ENCODE data around the gene UBL4B.

The UBL4B gene

DNA sequence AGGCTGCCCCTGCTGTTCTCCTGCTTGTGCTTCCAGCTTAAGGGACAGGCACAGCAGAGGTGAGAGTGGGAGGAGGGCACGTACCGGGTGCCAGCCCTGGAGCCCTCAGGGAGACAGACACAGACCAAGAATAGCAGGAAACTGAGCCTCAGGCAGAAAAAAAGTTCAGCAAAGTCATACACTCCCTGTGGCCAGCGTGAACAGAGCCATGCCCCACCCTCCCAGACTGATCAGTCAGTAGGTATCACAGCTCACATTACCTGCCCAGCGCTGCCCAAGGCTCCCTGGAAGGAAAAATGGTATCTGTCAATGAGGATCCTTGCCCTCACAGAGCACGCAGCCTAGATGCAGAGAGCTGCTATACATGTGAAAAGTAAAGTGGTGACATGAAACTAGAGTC, 1.3 kb downstream of the UBL4B start:
- no peak for DNase-seq (ENCODE audit: low spot score)

DNA sequence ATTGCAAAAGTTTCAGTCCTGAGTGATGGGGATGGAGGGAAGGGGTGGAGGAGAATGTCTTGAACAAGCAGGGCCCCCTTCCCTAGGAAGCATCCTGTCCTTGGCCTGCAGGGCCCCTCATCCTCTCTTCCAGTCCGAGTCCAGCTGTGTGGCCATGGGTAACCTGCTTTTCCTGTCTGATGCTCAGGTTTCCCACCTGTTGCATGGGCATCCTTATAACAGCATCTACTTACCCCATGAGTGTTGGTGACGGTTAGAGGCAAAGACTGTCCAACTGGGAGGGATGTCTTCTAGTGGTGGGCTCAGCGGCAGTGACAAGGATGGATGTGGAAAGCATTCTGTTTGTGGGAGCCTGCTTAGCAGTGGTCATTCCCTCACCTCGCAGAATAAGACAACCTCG, 1.9 kb downstream of the UBL4B start:
- DNase-seq (ENCODE audit: low spot score), result no peak

DNA sequence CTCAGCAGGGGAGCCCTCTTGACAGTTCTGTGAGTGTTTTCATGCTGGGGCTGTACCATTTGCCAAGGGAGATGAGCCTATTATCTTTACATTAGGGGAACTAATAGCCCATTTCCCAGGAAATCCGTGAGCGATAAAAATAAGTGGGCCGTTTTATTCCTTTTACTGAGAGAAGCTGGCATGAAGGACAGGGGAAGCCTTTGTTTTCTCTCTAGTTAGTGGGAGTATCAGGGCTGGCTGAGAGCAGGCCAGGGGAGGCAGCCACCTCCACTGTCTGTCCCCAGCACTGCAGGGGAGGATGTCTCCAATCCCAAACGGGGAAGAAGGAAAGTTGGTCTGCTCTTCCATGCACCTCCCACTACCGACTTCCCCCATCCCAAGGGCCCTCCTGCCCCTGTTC, 2.5 kb downstream of the UBL4B start:
- no peak for DNase-seq (ENCODE audit: low spot score)

DNA sequence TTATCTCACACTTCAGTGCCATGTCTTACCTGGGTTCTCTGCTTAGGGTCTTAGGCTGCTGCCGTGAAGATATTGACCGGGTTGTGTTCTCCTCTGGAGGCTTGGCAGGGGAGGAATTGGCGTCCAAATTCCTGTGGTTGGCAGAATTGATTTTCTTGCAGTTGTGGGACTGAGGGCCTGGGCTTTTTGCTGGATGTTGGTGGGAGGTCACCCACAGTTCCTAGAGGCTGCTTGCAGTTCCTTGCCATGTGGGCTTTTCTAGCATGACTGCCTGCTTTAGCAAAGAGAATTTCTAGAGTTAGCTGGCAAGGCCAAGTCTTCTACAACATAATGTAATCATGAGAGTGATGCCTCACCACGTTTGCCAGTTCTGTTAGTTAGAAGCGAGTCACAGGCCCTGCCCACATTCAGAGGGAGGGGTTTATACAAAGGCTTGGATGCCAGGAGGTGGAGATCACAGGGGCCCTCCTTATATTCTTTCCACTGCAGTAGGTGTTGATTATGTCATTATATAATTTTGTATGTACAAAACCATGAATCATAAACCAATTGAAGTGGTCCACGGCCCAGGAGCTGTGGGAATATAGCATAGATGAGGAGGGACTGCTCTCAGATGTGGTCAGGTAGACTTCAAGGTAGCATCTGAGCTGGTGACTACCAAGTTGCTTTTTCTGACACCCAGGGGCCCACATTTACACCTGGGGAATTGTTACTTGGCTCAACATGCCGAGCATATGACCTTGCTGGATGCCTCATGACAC, 6.6 kb downstream of the UBL4B start:
- no peak for DNase-seq (ENCODE audit: low spot score)

DNA sequence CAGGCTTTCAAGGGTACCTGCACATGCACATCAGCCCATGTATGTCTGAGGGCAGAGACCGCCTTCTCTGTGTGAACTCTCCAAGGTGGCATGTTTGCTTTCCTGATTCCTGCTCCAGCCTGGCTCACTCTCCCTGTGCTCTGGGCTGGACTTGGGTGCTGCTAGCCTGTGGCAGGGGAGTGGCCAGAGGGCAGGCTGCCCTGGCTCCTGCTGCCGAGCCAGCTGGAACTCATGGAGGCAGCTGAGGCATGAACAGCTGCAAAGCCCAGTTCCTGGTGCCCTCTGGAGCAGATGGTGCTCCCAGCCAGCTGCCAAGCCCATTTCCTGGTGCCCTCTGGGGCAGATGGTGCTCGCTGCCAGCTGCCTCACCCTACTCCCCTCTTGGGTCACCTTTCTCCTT, 7.6 kb downstream of the UBL4B start:
- DNase-seq (ENCODE audit: low spot score), result no peak

DNA sequence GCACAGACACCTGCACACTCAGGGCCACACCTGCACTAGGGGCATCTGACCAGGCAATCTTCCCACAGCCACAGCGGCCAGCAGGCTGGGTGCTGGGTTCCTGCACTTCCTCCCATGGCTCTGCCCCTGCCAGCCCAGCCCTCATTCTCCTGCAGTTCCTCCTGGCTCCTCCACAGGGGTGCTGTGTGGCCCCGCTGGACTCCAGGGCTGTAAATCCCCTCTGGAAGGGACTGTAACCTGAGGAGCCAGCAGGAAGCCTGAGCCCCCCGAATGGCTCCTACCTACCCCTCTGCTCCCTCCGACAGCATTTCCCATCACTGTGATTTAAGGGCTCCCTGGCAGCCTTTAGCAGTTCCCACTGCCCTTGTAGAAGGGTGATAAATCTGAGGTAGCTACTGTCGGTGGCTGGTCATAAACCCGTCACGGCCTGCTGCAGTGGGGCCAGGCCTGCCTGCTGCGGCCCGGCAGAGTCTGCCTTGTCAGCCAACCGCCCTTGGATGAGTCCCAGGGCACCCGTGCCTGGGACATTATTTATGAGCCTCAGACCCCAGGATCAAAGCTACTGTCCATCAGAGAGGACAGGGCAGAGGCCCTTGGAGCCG, 8.8 kb downstream of the UBL4B start:
- DNase-seq (ENCODE audit: low spot score), result no peak

DNA sequence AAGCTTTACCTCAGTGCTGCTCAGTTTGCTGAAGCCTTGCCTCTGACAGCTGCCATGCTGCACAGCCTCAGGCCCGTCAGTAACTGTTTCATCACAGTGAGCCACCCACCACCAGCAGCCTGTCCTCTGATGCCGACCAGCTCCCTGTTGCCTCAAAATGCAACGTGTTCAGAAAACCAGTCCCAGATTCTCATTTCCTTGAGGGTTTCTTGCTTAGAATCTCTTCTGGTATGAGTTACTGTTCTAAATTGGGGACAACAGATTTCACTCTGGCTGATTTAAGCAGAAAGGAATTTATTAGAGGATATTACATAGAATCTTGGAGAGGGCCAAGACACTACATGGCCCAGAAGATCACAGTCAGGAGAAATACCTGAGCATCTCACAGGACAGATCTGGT, 11.0 kb downstream of the UBL4B start:
- DNase-seq (ENCODE audit: low spot score), result no peak

DNA sequence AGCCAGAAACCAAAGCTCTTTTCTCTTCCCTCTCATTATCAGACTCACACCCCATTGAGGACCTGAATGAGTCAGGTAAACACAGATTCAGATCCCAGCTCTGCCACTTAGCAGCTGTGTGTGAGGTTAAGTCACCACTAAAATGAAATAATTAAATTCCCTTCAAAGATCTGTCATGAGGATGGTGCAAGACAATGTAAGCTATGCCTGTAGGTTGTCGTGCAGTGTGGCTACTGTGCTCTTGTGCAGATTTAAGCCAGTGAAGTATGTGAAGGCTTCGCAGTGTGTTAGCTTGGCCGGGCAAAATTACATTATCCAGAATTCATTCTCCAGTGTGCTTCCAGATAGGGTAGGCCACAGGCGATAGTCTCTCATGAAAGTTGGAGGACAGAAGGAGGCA, 13.6 kb downstream of the UBL4B start:
- no peak for DNase-seq (ENCODE audit: low spot score)

DNA sequence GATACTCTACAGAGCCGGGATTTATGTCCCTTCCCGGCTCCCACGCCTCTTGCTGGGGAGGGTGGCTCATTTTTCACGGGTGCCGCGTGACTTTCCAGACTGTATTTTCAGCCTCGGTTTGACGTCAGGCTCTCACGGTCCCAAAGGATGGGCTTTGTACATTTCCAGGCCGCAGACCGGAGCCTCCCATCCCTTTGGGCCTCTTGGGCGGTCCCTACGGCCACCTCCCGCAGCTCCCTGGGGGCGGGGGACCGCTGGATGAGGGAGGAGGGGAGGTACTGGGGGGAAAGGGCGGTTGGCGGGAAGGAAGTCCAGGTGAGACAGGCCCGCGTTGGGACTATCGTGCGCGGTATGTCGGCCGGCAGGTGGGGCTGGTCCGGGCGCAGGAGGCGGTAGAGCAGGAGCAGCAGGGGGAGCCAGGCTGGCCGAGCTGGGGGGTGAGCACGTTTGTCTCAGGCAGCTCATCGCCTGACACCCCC, 17.9 kb downstream of the UBL4B start:
- no peak for DNase-seq (ENCODE audit: low spot score)

DNA sequence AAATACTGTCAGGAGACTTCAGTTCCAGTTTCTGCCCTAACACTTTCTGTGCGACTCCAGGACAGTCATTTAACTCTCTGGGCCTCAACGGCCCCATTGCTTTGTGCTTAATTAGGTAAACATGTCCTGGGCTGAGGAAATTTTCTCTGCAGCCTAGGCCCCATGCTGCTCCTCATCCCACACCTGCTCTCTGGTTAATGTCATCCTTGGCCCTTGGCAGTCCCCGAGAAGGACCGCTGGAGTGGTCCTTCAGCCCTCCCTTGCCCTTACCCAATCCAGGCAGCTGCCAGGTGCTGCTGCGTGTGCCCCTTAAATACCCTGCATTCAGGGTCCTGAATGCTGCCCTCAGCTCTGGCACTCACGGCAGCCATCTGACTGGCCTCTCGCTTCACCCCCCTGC, 18.7 kb downstream of the UBL4B start:
- no peak for DNase-seq (ENCODE audit: low spot score)

DNA sequence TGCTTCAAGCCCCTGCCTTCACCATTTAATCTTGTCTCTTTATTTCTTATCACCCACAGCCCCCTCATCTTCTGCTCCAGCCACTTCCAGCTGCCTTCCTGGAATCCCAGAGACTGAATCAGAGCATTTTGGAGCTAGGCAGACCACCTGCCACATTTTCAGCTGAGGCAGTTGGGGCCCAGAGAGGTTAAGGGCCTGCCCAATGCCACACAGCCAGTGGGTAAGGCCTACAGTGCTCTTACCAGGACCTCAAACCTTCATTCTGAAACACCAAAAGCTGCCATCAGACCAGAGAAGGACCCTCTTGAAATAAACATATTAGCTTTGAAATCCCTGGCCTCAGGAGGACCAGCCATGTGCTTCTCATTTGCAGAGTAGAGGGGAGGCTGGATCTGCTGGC, 20.4 kb downstream of the UBL4B start:
- DNase-seq (ENCODE audit: low spot score), result no peak

DNA sequence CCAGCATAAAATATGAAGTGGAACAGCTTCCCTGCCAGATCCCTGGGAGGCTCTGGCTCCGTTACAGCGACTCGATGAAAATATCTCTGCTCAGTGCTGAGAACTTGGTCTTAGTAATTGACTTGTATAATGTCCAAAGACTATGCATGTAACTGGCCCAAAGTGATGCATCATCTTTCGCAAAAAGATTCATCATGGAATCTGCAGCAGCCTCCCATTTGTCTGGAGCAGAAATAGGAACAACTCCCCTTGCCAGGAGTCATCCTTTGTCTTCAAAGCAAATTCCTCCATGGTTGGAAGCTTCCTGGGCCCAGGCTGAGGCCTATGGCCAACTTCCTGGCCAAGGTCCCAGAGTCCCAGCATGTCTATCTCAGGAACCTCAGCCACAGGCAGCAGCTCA, 21.2 kb downstream of the UBL4B start:
- no peak for DNase-seq (ENCODE audit: low spot score)

DNA sequence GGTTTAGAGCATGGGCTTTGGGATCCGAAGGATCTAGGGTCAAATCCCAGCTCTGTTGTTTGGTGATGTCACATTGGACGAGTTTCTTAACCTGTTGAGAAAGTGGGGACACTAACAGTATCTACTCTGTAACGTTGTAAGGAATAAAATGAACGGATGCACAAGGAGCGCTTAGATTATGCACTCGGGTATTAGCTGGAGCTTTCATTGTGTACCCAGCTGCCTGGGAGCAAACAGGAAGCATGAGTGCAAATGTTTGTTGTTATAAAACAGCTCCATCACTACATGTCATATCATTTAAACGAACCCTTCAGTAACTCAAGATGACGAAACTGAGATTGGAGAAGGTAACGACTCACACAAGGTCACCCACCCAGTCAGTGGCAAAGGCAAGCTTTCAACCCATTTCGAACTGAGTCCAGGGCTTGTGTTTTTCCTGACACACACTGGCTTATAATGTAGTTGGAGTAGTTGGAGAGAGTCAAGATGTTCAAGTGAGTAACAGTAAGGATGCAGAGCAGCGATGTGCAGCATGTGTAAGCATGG, 21.9 kb downstream of the UBL4B start:
- no peak for DNase-seq (ENCODE audit: low spot score)

DNA sequence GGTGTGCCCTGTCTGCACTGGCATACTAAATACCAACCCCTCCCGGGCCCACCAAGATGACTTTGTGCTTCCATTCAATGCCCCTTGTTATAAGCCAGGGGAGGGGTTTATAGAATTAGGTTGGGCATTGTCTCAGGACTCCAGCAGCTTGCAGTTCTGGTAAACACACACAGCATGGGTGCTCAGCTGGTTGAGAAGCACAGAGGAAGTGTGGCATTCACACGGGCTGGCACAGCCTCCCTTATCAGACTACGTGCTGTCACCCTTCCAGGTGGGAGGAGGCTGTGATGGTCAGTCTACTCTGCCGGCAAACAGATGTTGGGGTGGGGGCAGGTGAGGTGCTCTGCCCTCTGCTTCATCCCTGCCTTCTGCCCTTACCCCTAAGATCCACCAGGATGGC, 23.0 kb downstream of the UBL4B start:
- no peak for DNase-seq (ENCODE audit: low spot score)

DNA sequence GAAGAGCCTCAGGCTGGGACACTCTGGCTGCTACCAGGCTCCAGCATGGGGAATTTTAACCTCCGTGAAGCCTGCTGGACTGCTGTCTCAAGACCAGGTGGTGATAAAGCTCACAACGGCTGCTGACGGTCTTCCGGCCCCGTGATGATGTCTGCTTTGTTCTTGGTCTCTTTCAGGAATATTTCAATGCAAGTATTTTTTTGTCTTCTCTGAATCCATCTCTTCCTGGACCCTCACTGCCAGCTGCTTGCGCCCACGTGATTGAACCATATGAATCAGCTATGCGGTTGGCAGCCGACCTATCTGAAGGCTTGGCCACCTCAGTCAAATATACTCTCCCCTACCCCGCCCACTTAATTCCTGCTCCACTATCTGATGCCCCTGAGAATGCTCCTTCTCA, 23.4 kb downstream of the UBL4B start:
- DNase-seq (ENCODE audit: low spot score), result no peak

DNA sequence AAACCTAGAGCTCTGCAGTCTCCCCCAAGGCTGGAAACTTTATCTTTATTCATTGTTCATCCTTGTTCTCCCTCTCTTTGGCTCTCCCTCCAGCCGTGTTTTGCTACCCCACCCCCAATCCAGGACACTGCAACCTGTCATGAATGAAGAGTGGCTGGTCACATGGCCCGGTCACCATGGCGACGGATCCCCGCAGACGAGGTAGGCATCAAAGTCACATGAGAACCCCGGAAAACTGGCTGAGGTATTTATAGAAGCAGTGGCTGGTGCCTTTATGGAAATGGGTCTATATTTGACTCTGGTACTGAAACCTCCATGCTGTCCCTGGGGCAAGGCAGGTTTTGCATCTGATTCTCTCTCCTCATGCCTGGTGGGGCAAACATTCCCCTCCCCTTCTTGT, 24.7 kb downstream of the UBL4B start:
- DNase-seq (ENCODE audit: low spot score), result no peak

DNA sequence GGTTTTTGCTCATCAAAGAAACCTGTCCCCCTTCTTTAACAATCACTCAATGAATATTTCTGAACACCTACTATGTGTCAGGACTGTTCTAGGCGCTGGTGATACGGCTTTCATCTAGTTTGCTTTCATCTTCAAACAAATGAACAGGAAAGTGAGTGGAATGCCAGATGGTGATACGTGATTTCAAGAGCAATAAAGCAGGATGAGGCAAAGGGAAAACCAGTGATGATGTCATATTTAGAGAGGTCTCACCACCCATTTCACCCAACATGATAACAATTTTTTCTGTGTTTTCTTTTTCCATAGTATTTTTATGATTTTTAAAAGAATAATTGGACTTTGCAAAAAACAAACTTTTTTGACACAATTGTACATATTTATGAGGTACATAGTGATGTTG, 26.7 kb downstream of the UBL4B start:
- no peak for DNase-seq (ENCODE audit: low spot score)

DNA sequence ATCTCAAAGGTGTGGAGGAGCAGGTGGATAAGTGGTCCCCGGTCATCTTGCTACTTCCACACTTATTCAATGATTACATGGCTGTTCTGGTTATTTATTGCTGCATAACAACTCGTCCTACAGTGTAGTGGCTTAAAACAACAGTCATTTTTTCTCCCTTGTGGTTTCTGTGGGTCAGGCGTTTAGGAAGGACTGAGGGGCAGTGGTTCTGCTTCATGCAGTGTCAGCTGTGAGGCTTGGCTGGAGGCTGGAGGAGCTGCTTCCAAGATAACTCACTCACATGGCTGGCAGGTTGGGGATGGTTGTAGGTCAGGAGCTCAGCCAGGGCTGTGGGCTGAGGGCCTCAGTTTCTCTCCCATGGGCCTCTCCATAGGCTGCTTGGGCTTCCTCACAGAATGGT, 32.1 kb downstream of the UBL4B start:
- DNase-seq (ENCODE audit: low spot score), result no peak

DNA sequence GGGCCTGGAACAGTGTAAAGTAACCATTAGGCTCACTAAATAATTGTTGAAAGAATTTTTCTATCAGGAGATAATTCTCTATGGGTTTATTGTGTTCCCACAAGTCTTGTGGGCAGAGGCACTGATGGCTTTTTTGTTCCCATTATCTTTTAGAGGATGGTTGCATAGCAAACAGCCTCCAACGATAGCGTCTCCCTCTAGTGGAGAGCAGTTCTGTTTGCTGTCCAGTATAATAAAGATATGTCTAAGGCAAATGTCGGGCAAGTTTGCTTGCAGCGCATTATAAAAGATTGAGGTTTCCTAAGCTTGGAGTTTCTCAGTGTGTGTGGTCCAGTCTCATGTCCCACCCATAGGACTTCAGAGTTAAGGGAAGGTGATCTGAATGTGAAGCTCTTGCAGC, 36.7 kb downstream of the UBL4B start:
- DNase-seq (ENCODE audit: low spot score), result no peak

DNA sequence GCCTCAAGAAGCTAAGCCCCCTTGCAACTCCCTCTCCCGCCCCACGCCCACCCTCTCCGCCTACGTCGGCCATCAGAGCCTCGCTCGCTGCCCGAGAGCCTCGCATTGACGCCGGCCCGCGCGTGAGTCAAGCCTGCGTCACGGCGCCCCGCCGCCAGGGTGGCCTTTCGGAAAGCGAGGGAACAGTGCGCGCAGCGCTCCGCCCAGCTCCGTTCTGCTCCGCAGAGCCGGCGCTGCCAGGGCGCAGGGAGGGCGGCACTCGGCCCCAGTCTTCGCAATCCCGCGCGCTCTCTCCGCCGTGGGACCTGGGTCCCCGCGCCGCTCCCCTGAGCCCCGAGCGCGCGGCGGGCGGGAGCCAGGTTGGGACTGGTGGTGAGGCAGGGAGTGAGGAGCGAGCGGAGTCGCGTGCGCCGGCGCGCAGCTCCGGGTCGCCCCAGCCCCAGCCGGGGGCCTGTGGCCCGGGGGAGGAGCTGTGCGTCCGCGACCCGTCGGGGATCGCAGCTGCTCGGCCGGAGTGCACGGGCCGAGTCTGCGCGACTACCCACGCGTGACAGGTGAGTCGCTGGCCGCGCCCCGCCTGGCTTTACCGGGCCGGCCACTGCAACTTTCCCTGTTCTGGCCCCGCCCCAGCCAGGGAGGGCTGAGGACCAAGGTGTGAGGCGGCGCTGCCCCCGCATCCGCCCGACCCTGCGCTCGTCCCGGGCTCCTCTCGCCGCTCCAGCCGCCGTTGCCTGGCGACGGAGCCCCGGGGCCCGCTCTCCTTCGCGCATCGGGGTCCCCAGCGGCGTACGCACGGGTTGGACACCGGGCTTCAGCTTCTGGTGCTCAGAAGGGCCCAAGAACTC, 38.3 kb downstream of the UBL4B start, which contains the start of gene SLC6A17:
SLC6A17 (plus strand) TSS at position 165 of the 845 bp plus-strand sequence. CDS start 16,436 bp downstream, outside the sequence.
- DNase-seq (ENCODE audit: low spot score), result no peak

DNA sequence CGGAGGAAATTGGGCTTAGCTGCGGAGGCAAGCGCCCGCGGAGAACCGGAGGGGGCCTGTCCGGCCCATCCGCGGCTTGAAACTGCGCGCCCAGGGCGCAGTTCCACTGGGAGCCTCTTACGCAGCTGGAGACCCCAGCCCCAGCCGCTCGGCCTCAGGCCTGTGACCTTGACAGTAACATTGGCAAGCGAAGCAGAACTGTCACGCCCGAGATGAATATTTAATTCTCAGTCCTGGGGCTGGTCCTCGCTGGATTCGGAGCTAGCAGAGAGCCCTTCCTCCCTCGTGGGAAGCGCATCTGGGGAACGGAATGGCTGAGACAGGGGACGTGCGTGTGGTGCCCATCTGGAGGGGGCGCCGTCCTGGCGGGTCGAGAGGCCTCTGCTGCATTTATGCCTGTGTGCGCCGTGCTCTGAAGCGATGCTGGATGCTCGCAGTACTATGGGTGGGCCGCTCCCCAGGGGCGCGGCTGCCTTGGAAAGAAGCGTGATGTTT, 39.0 kb downstream of the UBL4B start:
- no peak for DNase-seq (ENCODE audit: low spot score)

DNA sequence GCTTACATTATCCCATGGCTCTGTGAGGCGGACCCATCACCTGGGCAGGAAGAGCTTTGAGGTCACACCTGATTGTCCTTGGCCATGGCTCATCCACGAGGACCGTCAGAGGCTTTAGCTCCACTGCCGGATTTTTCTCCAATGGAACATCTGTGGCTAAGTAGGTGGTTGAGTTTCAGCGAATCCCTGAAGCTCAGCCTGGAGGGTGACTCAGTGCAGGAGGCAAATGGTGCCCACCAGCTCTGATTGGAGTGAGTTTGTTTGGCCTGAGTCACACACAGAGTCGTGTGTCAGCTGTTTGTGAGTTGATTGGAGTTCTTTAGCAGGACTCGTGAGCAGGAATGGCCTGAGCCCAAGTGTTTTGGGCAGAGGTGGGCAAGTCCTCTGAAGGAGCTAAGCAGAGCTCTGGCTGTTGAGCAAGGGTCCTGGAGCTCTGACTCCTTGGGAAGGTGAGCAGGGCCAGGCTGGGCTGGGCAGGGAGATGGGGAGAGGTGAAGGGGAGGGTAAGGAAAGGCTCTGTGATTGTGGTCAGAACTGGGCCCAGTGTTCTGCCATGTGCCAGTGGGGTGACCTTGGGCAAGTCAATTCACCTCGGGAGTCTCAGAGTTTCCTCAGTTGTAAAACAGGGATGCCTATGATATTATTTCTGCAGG, 40.0 kb downstream of the UBL4B start:
- DNase-seq (ENCODE audit: low spot score), result no peak
